ENCODE results near the gene FOXS1.
"Not testable (repeated sequence)": the region's sequence is repeated elsewhere in the genome, so short reads cannot be mapped to it uniquely, and the experiment has no call there.

Gene FOXS1

GRCh38 chr20:31820228-31820627 lies 25.2 kb downstream of the FOXS1 start:
- no peak for FAIRE-seq

- FAIRE-seq = no peak
These were observed 26.2 kb downstream of the FOXS1 start, which contains the start of gene MYLK2 for GRCh38 chr20:31819083-31819784. MYLK2 (plus strand) TSS chr20:31819356; CDS start chr20:31819581, 225 bp downstream.

GRCh38 chr20:31818376-31818908 lies 27.0 kb downstream of the FOXS1 start:
- FAIRE-seq = no peak

- FAIRE-seq = no peak
These were observed 27.9 kb downstream of the FOXS1 start for GRCh38 chr20:31817461-31817860.

- no peak for FAIRE-seq
These were observed 29.2 kb downstream of the FOXS1 start for GRCh38 chr20:31816221-31816620.

- no peak for FAIRE-seq
These were observed 29.8 kb downstream of the FOXS1 start for GRCh38 chr20:31815408-31816188.

GRCh38 chr20:31814142-31814541 lies 31.3 kb downstream of the FOXS1 start:
- FAIRE-seq = not testable (repeated sequence)

- FAIRE-seq = no peak
These were observed 31.8 kb downstream of the FOXS1 start for GRCh38 chr20:31813611-31814010.

- FAIRE-seq = no peak
These were observed 33.3 kb downstream of the FOXS1 start for GRCh38 chr20:31811796-31812728.

GRCh38 chr20:31811198-31811597 lies 34.2 kb downstream of the FOXS1 start:
- no peak for FAIRE-seq

- FAIRE-seq = no peak
These were observed 35.7 kb downstream of the FOXS1 start for GRCh38 chr20:31809661-31810060.

GRCh38 chr20:31808481-31808880 lies 36.9 kb downstream of the FOXS1 start:
- no peak for FAIRE-seq

- no peak for FAIRE-seq
These were observed 38.6 kb downstream of the FOXS1 start for GRCh38 chr20:31806564-31807355.

GRCh38 chr20:31803552-31804291 lies 41.7 kb downstream of the FOXS1 start:
- FAIRE-seq = no peak

- no peak for FAIRE-seq
These were observed 43.9 kb downstream of the FOXS1 start for GRCh38 chr20:31801508-31801907.

- no peak for FAIRE-seq
These were observed 48.0 kb downstream of the FOXS1 start for GRCh38 chr20:31797364-31797763.

Data from endometrium (tissue), 2 donors.